Breast epithelium (tissue), 3 donors: Measurements from ENCODE around the gene EIF4EBP3.

ENCODE experiments used
- POLR2A ChIP-seq: fragments of 450-650 bp; IDR thresholded peaks from one replicate; pipeline ENCODE4 v1.6.1; 2016; ENCODE audit warnings: antibody characterized with exemption, mild to moderate bottlenecking, moderate library complexity
- POLR2AphosphoS5 ChIP-seq, 3 donors: sonication (generic); formaldehyde crosslinking; IDR thresholded peaks; one replicate each; pipeline ENCODE4 v1.6.1; 2017; ENCODE audit warnings: antibody characterized with exemption in 3 of 3
- TF ChIP-seq, protein P1 (sequence below), 3 donors: fragments of 450-650 bp; IDR thresholded peaks; one replicate each; pipeline ENCODE4 v1.5.1; 2016 to 2017; ENCODE audit warnings: antibody characterized with exemption in 3 of 3, mild to moderate bottlenecking in 3 of 3, moderate library complexity in 3 of 3

DNA sequence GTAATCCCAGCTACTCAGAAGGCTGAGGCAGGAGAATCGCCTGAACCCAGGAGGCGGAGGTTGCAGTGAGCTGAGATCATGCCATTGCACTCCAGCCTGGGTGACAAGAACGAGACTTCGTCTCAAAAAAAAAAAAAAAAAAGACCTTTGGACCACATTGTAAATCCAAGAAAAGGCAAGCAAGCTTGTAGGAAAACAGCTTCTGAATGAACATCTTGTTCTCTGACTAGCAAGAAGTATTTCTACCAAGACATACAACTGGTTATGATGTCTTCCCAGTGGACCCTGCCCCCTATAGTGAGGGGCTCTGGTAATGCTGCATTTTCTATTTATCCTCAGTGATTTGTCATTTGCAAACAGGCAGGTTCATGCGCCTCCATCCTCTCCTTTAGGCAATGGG, 4.5 kb upstream of the EIF4EBP3 start:
- TF ChIP-seq, protein P1, sequence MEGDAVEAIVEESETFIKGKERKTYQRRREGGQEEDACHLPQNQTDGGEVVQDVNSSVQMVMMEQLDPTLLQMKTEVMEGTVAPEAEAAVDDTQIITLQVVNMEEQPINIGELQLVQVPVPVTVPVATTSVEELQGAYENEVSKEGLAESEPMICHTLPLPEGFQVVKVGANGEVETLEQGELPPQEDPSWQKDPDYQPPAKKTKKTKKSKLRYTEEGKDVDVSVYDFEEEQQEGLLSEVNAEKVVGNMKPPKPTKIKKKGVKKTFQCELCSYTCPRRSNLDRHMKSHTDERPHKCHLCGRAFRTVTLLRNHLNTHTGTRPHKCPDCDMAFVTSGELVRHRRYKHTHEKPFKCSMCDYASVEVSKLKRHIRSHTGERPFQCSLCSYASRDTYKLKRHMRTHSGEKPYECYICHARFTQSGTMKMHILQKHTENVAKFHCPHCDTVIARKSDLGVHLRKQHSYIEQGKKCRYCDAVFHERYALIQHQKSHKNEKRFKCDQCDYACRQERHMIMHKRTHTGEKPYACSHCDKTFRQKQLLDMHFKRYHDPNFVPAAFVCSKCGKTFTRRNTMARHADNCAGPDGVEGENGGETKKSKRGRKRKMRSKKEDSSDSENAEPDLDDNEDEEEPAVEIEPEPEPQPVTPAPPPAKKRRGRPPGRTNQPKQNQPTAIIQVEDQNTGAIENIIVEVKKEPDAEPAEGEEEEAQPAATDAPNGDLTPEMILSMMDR (IDR thresholded peaks at IDR 0.05), result no peak
- no peak for TF ChIP-seq POLR2A
- no peak for TF ChIP-seq POLR2AphosphoS5 (IDR thresholded peaks at IDR 0.05)
